H1 (cell line): ENCODE data around the gene KCTD16. TPM values are rescaled to one million over a fixed set of nuclear protein-coding genes. Genes with fewer than 3 reads are reported as not detected.

Experiments
- CTCF ChIA-PET: fragments of 300-600 bp; sonication (Branson Sonifier 250); formaldehyde crosslinking; loops from one replicate; lab custom pipeline; 2021; ENCODE audit not compliant: partially characterized antibody; lab: Charles Lee
- POLR2A ChIA-PET: fragments of 300-600 bp; sonication (Branson Sonifier 250); formaldehyde crosslinking; loops from one replicate; lab custom pipeline; 2021; ENCODE audit warnings: inconsistent platforms; ENCODE audit not compliant: partially characterized antibody; lab: Charles Lee
- DNase-seq, 2 experiments: peaks; one replicate each; pipeline versions ENCODE4 v3.0.0 to v3.0.0-alpha.2; 2010 to 2022; ENCODE audit warnings: low spot score in 2 of 2, low read depth in 1 of 2, mixed read lengths in 1 of 2
- FAIRE-seq: peaks from 2 replicates; lab custom pipeline; 2011; peaks lifted over from hg19 to GRCh38; lab: Jason Lieb, UNC
- H2AFZ ChIP-seq: 2 replicates; pipeline ENCODE4 v1.8.1; 2012; ENCODE audit warnings: low read length, inconsistent platforms
- H2AK5ac ChIP-seq: 2 replicates; pipeline ENCODE4 v1.6.1; 2013; ENCODE audit warnings: low read depth, low read length
- H2BK120ac ChIP-seq: replicated peaks from 2 replicates; pipeline ENCODE3; 2013; ENCODE audit warnings: low read depth, low read length, inconsistent platforms
- H2BK12ac ChIP-seq: 2 replicates; pipeline ENCODE4 v1.6.1; 2013; ENCODE audit warnings: low read depth, low read length
- H2BK15ac ChIP-seq: 2 replicates; pipeline ENCODE4 v1.6.1; 2013; ENCODE audit warnings: low read length
- H2BK20ac ChIP-seq: 2 replicates; pipeline ENCODE4 v1.6.1; 2013; ENCODE audit warnings: low read length
- H2BK5ac ChIP-seq: 2 replicates; pipeline ENCODE4 v1.6.1; 2013; ENCODE audit warnings: low read depth, low read length
- H3K14ac ChIP-seq: 2 replicates; pipeline ENCODE4 v1.6.1; 2013; ENCODE audit warnings: inconsistent platforms; ENCODE audit not compliant: insufficient read length
- H3K18ac ChIP-seq: 2 replicates; pipeline ENCODE4 v1.6.1; 2013; ENCODE audit warnings: low read length; ENCODE audit errors: extremely low read depth
- H3K23ac ChIP-seq: 2 replicates; pipeline ENCODE4 v1.6.1; 2013; ENCODE audit warnings: inconsistent platforms; ENCODE audit not compliant: insufficient read length
- H3K23me2 ChIP-seq: 2 replicates; pipeline ENCODE4 v1.6.1; 2013; ENCODE audit warnings: low read depth, low read length
- H3K27ac ChIP-seq: 2 replicates; pipeline ENCODE4 v1.6.1; 2011; ENCODE audit warnings: low read depth, low read length, inconsistent platforms
- H3K27me3 ChIP-seq, 4 experiments: replicated peaks in 1 of 4; 1 replicate in 1 of 4; 2 replicates in 3 of 4; pipeline versions ENCODE4 v1.6.1 to v1.8.1; 2011 to 2013; ENCODE audit warnings: low read length in 3 of 4, mild to moderate bottlenecking in 3 of 4, inconsistent platforms in 2 of 4, mixed read lengths in 2 of 4, moderate library complexity in 1 of 4; ENCODE audit not compliant: control insufficient read depth in 3 of 4, insufficient read depth in 3 of 4; ENCODE audit errors: extremely low read depth in 1 of 4
- H3K36me3 ChIP-seq, 4 experiments: 2 replicates each; pipeline versions ENCODE4 v1.6.1 to v1.8.1; 2011 to 2013; ENCODE audit warnings: mild to moderate bottlenecking in 4 of 4, low read length in 3 of 4, moderate library complexity in 2 of 4, control low read depth in 1 of 4, inconsistent platforms in 1 of 4; ENCODE audit not compliant: insufficient read depth in 4 of 4, control insufficient read depth in 2 of 4
- H3K4ac ChIP-seq: replicated peaks from 2 replicates; pipeline ENCODE3; 2013; ENCODE audit warnings: low read length, low read depth, mixed read lengths, inconsistent platforms; ENCODE audit not compliant: insufficient read length
- H3K4me1 ChIP-seq, 4 experiments: replicated peaks in 1 of 4; 1 replicate in 1 of 4; 2 replicates in 3 of 4; pipeline versions ENCODE4 v1.6.1 to v1.8.1; 2011 to 2013; ENCODE audit warnings: low read length in 3 of 4, inconsistent platforms in 2 of 4, mixed read lengths in 1 of 4; ENCODE audit not compliant: insufficient read depth in 4 of 4, control insufficient read depth in 3 of 4
- H3K4me2 ChIP-seq, 2 experiments: 2 replicates each; pipeline versions ENCODE4 v1.6.1 to v1.8.1; 2011 to 2013; ENCODE audit warnings: low read depth in 2 of 2, low read length in 2 of 2, control low read depth in 1 of 2, inconsistent platforms in 1 of 2, mild to moderate bottlenecking in 1 of 2; ENCODE audit not compliant: insufficient read depth in 1 of 2
- H3K4me3 ChIP-seq, 4 experiments: fragments of 200-600, 300-600 bp in 1 of 4; sonication (generic), shearing (Covaris generic), sonication (Bioruptor Twin) in 1 of 4; 2 replicates each; pipeline versions ENCODE4 v1.5.1 to v1.8.1; 2011 to 2016; ENCODE audit warnings: low read length in 4 of 4, low read depth in 3 of 4, control low read depth in 2 of 4, inconsistent platforms in 2 of 4, mild to moderate bottlenecking in 2 of 4, mixed read lengths in 1 of 4, moderate library complexity in 1 of 4; ENCODE audit not compliant: insufficient read depth in 2 of 4; ENCODE audit errors: extremely low read depth in 1 of 4
- H3K56ac ChIP-seq: replicated peaks from 2 replicates; pipeline ENCODE3; 2013; ENCODE audit warnings: low read depth, mild to moderate bottlenecking, mixed read lengths, low read length, inconsistent platforms; ENCODE audit not compliant: insufficient read length
- H3K79me1 ChIP-seq: 2 replicates; pipeline ENCODE4 v1.6.1; 2013; ENCODE audit warnings: low read depth, low read length, control low read depth
- H3K79me2 ChIP-seq, 2 experiments: 2 replicates each; pipeline versions ENCODE4 v1.6.1 to v1.8.1; 2012 to 2013; ENCODE audit warnings: low read length in 2 of 2, mild to moderate bottlenecking in 2 of 2, inconsistent platforms in 1 of 2; ENCODE audit not compliant: insufficient read depth in 2 of 2, control insufficient read depth in 1 of 2
- H3K9ac ChIP-seq, 4 experiments: replicated peaks in 1 of 4; 1 replicate in 1 of 4; 2 replicates in 3 of 4; pipeline versions ENCODE4 v1.6.1 to v1.8.1; 2011 to 2013; ENCODE audit warnings: low read depth in 3 of 4, low read length in 3 of 4, control low read depth in 2 of 4, mild to moderate bottlenecking in 2 of 4, moderate library complexity in 2 of 4, inconsistent platforms in 1 of 4; ENCODE audit errors: extremely low read depth in 1 of 4
- H3K9me3 ChIP-seq, 2 experiments: 2 replicates each; pipeline versions ENCODE4 v1.6.1 to v1.8.1; 2012 to 2013; ENCODE audit warnings: mild to moderate bottlenecking in 2 of 2, moderate library complexity in 2 of 2, control low read depth in 1 of 2, inconsistent platforms in 1 of 2, low read depth in 1 of 2, low read length in 1 of 2, mixed read lengths in 1 of 2; ENCODE audit not compliant: insufficient read depth in 2 of 2
- H4K20me1 ChIP-seq, 2 experiments: replicated peaks in 1 of 2; 2 replicates each; pipeline versions ENCODE3 to v1.8.1; 2011 to 2013; ENCODE audit warnings: inconsistent platforms in 2 of 2, low read length in 2 of 2, mild to moderate bottlenecking in 1 of 2; ENCODE audit not compliant: insufficient read depth in 2 of 2, control insufficient read depth in 1 of 2
- H4K5ac ChIP-seq: 2 replicates; pipeline ENCODE4 v1.6.1; 2013; ENCODE audit warnings: low read length, low read depth, mixed read lengths, inconsistent platforms; ENCODE audit not compliant: insufficient read length
- H4K8ac ChIP-seq: 2 replicates; pipeline ENCODE4 v1.8.0; 2013; ENCODE audit warnings: mild to moderate bottlenecking, moderate library complexity, low read length, inconsistent platforms; ENCODE audit not compliant: insufficient read depth; ENCODE audit errors: extremely low read depth
- H4K91ac ChIP-seq: replicated peaks from 2 replicates; pipeline ENCODE3; 2013; ENCODE audit warnings: low read length, mixed read lengths, inconsistent platforms; ENCODE audit not compliant: insufficient read length
- BCL11A ChIP-seq, 2 experiments: IDR thresholded peaks; one replicate each; pipeline ENCODE4 v1.6.1; 2011; ENCODE audit warnings: low read depth in 2 of 2, low read length in 2 of 2, mild to moderate bottlenecking in 2 of 2
- CTBP2 ChIP-seq: IDR thresholded peaks from 2 replicates; pipeline ENCODE4 v1.7.0; 2011; ENCODE audit warnings: borderline replicate concordance, mild to moderate bottlenecking, moderate library complexity, mixed read lengths, low read length; ENCODE audit not compliant: insufficient read depth, insufficient read length
- JUND ChIP-seq: IDR thresholded peaks from 2 replicates; pipeline ENCODE4 v1.6.1; 2011; ENCODE audit warnings: mild to moderate bottlenecking, improper control_type of control experiment, low read length
- KDM5A ChIP-seq: fragments of 200-600 bp; IDR thresholded peaks from 2 replicates; pipeline ENCODE4 v1.7.1; 2012; ENCODE audit warnings: mild to moderate bottlenecking, low read length, inconsistent platforms, mixed read lengths
- MAFK ChIP-seq: IDR thresholded peaks from 2 replicates; pipeline ENCODE4 v1.6.1; 2012; ENCODE audit warnings: low read depth, mild to moderate bottlenecking, improper control_type of control experiment, low read length
- NRF1 ChIP-seq: IDR thresholded peaks from 2 replicates; pipeline ENCODE4 v1.6.1; 2011; ENCODE audit warnings: mild to moderate bottlenecking, low read depth, low read length, improper control_type of control experiment
- POLR2AphosphoS5 ChIP-seq: IDR thresholded peaks from 2 replicates; pipeline ENCODE4 v1.6.1; 2011; ENCODE audit warnings: low read depth, low read length
- RFX5 ChIP-seq: IDR thresholded peaks from 2 replicates; pipeline ENCODE4 v1.6.1; 2011; ENCODE audit warnings: low read depth, low read length, improper control_type of control experiment, borderline replicate concordance
- SAP30 ChIP-seq: fragments of 300-600 bp; sonication (generic); IDR thresholded peaks from 2 replicates; pipeline ENCODE4 v1.7.1; 2012; ENCODE audit warnings: low read length, moderate library complexity, mild to moderate bottlenecking, inconsistent platforms; ENCODE audit not compliant: insufficient read depth, insufficient replicate concordance
- SIRT6 ChIP-seq: IDR thresholded peaks from one replicate; pipeline ENCODE4 v1.7.1; 2012; ENCODE audit warnings: low read length, inconsistent platforms
- SP1 ChIP-seq: IDR thresholded peaks from 2 replicates; pipeline ENCODE4 v1.6.1; 2011; ENCODE audit warnings: low read depth, low read length
- TEAD4 ChIP-seq: IDR thresholded peaks from 2 replicates; pipeline ENCODE4 v1.6.1; 2012; ENCODE audit warnings: low read depth, low read length, inconsistent platforms, mixed read lengths
- YY1 ChIP-seq: IDR thresholded peaks from 2 replicates; pipeline ENCODE4 v1.6.1; 2011; ENCODE audit warnings: low read depth, mild to moderate bottlenecking, low read length
- WGBS, 2 experiments: shearing (Covaris generic) in 1 of 2; methylation state at CpG; one replicate each; pipeline versions ENCODE4 v1.1.6 to v1.1.7; 2013 to 2015; ENCODE audit warnings: low lambda C conversion rate in 2 of 2, mixed read lengths in 2 of 2, inconsistent platforms in 1 of 2, low coverage in 1 of 2, missing lambda C conversion rate in 1 of 2; ENCODE audit not compliant: insufficient replicate concordance in 2 of 2, insufficient coverage in 1 of 2, insufficient read length in 1 of 2; ENCODE audit errors: extremely low coverage in 1 of 2, missing lambda C conversion rate in 1 of 2; 5-methylcytosine and 5-hydroxymethylcytosine counted together
- polyA plus RNA-seq, 7 experiments: library from polyadenylated mRNA; depleted of rRNA in 3 of 7; stranded (reverse) in 5 of 7; unstranded in 2 of 7; fragments of >200 nt in 5 of 7; fragments of 200-250 nt in 2 of 7; gene quantifications; 1 replicate in 5 of 7; 2 replicates in 1 of 7; 4 replicates in 1 of 7; pipeline versions ENCODE4 v1.2.1 to v1.2.3, GENCODE V29; 2011 to 2013; ENCODE audit warnings: missing spikeins in 2 of 7, mixed read lengths in 2 of 7
- total RNA-seq: library from RNA; stranded (reverse); fragmentation: NEBNext Ultra II Directional; extraction: Animal tissue kit (Norgen Biotek cat#: 25700); gene quantifications from 2 replicates; pipeline ENCODE4 v1.2.1, GENCODE V29; 2021
- TF ChIP-seq, protein P1 (sequence below): IDR thresholded peaks from 2 replicates; pipeline ENCODE4 v1.6.1; 2012; ENCODE audit warnings: inconsistent platforms

The KCTD16 gene
- total and polyA plus RNA-seq, 2 of the 8 experiments (the other 6 are each of a cell fraction or from before 2014, with no cell fraction given) = 0.03 to 0.24 TPM

DNA sequence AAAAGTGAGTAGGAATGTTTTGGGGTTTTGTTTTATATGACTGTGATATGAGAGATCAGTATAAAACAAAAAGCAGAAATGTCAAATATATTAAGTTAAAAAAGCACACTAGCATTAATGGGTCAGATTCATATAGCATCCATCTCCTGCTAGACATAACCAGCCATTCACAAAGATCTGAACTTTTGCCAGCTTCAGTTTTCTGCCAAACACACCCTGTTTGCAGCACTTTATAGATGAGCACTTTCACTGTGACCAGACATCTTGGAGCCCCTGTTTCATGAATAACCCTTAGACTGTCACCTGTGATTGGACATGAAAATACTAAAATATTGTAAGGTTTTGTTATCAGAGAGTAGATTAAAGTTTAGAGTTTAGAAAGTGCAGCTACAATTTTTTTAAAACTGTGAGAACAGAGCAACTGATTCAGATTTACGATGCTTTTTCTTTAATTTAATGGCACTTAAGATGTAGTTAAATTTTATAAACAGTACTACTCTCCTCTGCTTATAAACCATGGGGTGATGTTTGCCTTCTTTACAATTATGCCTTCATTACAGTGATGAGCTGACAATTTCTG lies 142.6 kb downstream of the KCTD16 start:
- Histone ChIP-seq H2BK5ac (no peak overlapping the region), H2BK20ac (no peak overlapping the region), H3K9me3 (no peaks in the 10 kb centered on the region), H2AFZ (no peak overlapping the region), H3K79me2 (no peaks in the 10 kb centered on the region), H3K79me1 (no peaks in the 10 kb centered on the region), H4K5ac (no peak overlapping the region), H4K91ac (no peak overlapping the region), H3K4me1 (peaks cover 0 to 8% (median 2%) of the 10 kb centered on the region in 4 experiments; a peak in 3 of 7 replicates), H2BK120ac (no peak overlapping the region), H3K4ac (no peak overlapping the region), H4K8ac (no peak overlapping the region), H2BK12ac (no peak overlapping the region), H3K36me3 (no peaks in the 10 kb centered on the region), H3K18ac (no peak overlapping the region), H2BK15ac (no peak overlapping the region), H3K27ac (no peak overlapping the region), H2AK5ac (no peak overlapping the region), H3K23me2 (no peaks in the 10 kb centered on the region), H3K56ac (no peak overlapping the region), H3K4me3 (no peak overlapping the region), H3K27me3 (no peaks in the 10 kb centered on the region), H3K23ac (no peak overlapping the region), H3K4me2 (no peak overlapping the region), H3K9ac (no peak overlapping the region), H3K14ac (no peak overlapping the region), H4K20me1 (no peaks in the 10 kb centered on the region)
- TF ChIP-seq CTBP2 (no peak), KDM5A (no peak), SP1 (no peak), JUND (no peak), TEAD4 (no peak), MAFK (no peak), SAP30 (no peak), POLR2AphosphoS5 (no peak), BCL11A (IDR thresholded peaks at IDR 0.05; ENCODE audit: low read depth in 2 of 2, low read length in 2 of 2) (no peak), NRF1 (no peak), RFX5 (no peak), YY1 (no peak), SIRT6 (no peak)
- TF ChIP-seq, protein P1, sequence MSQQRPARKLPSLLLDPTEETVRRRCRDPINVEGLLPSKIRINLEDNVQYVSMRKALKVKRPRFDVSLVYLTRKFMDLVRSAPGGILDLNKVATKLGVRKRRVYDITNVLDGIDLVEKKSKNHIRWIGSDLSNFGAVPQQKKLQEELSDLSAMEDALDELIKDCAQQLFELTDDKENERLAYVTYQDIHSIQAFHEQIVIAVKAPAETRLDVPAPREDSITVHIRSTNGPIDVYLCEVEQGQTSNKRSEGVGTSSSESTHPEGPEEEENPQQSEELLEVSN = no peak
- no peak for DNase-seq
- no peak for FAIRE-seq
- WGBS, 2 experiments = 96% methylated on average over 1 of the region's 1 CpG; no CpG with 5 or more reads in 1 of the 2 experiments
- ChIA-PET CTCF (no interaction called here), POLR2A (no interaction called here)
